ENCODE measurements around the gene TIMP4.

DNA sequence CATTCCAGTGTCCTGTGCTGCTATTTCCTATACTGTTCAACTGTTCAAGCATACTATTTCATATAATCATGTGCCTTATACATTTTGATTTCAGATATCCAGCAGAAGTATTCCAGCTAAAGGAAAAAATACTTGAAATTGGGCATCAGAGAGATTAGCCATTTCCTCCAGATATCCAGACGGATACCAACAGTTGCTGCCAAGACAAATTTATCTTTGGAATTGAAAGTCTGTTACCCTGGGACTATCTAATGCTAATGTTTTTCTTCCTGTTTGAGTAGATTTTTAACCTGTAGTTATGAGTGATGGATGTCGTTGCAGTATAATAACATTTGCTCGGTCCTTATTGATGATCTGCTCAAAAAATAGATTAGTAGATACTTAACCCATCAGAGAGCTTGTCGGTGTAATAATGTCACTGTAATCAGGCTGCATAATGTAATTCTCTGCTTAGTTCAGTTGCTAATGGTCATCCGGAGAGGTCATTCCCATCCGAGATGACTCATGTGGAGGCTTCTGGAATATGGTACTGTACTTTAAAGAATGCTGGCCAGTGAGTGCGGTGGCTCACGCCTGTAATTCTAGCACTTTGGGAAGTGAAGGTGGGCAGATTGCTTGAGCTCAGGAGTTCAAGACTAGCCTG lies 51.5 kb downstream of the TIMP4 start:
- TF ChIP-seq POLR2A (IDR thresholded peaks at IDR 0.05; ENCODE audit: low read length): no peak
- no peak for TF ChIP-seq GATA1 (IDR thresholded peaks at IDR 0.05; ENCODE audit: low read depth, low read length)
